ENCODE results near the gene SPDL1.

Gene SPDL1

GRCh38 chr5:169653091-169653490 lies 69.5 kb downstream of the SPDL1 start:
- no peak overlapping the region for H3K4me3 ChIP-seq (replicated peaks in 1 of 2; ENCODE audit: low read depth in 2 of 2, low read length in 2 of 2)
- TF ChIP-seq CTCF (IDR thresholded peaks at IDR 0.05; ENCODE audit: low read depth, low read length): no peak
- DNase-seq (ENCODE audit: low read depth in 2 of 2): no peak

Measured in cardiac fibroblast (primary cell).